Dendritic cell treated with granulocyte-macrophage colony-stimulating factor and Interleukin-4, amounts not matched to agents 40 ng/mL and 50 ng/mL, for 4 days (primary cell): ENCODE measurements around the gene FAM228B.
A peak's percentile ranks its signal among the peaks of the same experiment; 100 is the strongest.

Experiments
- H3K27ac Mint-ChIP-seq: one replicate; pipeline ENCODE4 v1.8.0; 2022; ENCODE audit warnings: mild to moderate bottlenecking, mixed read lengths
- H3K27me3 Mint-ChIP-seq: one replicate; pipeline ENCODE4 v1.8.0; 2022; ENCODE audit warnings: mild to moderate bottlenecking, mixed read lengths
- H3K36me3 Mint-ChIP-seq: one replicate; pipeline ENCODE4 v1.8.0; 2022; ENCODE audit warnings: low read depth, mixed read lengths
- H3K4me1 Mint-ChIP-seq: one replicate; pipeline ENCODE4 v1.8.0; 2022; ENCODE audit warnings: low read depth, mixed read lengths
- H3K4me3 Mint-ChIP-seq: one replicate; pipeline ENCODE4 v1.8.0; 2022; ENCODE audit warnings: mild to moderate bottlenecking, moderate library complexity, mixed read lengths
- H3K9me3 Mint-ChIP-seq: one replicate; pipeline ENCODE4 v1.8.0; 2022; ENCODE audit warnings: mixed read lengths
- intact Hi-C: fragments of 100-400 bp; cut with micrococcal nuclease; formaldehyde crosslinking; loops from one replicate; pipeline ENCODE4 v1.15.0; 2022

The FAM228B gene

DNA sequence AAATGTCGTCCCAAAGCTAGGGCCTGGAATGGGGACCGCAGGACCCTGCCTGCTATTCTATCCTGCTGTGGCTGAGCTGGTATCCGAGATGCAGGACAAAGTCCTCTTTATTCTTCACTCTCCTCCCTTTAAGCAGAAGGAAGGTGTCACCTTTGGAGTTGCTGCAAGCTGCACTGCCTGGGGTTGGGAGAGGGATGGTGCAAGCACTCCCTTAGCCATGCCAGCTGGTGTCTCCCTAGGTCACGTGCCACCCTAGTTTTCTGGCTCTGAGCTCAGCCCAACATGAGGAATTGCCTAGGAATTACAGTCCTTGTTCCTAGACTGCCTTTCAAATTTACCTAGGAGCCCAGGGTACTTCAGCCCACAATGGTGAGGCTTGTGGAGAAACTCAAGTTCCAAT, 30.2 kb downstream of the FAM228B start:
- intact Hi-C loops, result no loop called here
- no peaks in the 10 kb centered on the region for H3K27me3 Mint-ChIP-seq
- no peak overlapping the region for H3K4me3 Mint-ChIP-seq
- H3K36me3 Mint-ChIP-seq, result peaks cover 40% of the 10 kb centered on the region
- peaks cover under 1% of the 10 kb centered on the region for H3K9me3 Mint-ChIP-seq
- H3K27ac Mint-ChIP-seq, result no peak overlapping the region
- H3K4me1 Mint-ChIP-seq, result no peaks in the 10 kb centered on the region

DNA sequence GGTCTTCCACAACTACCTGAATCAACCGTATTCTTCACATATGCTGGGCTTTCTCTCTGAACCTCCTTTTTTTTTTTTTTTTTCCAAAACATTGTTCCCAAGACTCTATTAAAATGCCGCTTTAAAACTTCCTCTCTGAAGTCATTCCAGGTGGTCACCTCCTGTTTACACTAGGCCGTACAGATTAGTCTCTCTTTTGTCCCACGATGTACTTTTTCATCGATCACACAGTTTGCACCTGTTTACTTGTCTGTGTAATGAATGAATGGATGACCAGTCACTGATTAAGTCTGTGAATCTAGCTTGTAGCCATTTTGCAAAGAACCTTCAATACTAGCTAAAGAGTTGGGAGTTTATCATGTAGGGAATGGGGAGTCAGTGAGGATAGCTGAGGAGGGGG, 34.9 kb downstream of the FAM228B start:
- H3K4me1 Mint-ChIP-seq, result peaks cover 6% of the 10 kb centered on the region

DNA sequence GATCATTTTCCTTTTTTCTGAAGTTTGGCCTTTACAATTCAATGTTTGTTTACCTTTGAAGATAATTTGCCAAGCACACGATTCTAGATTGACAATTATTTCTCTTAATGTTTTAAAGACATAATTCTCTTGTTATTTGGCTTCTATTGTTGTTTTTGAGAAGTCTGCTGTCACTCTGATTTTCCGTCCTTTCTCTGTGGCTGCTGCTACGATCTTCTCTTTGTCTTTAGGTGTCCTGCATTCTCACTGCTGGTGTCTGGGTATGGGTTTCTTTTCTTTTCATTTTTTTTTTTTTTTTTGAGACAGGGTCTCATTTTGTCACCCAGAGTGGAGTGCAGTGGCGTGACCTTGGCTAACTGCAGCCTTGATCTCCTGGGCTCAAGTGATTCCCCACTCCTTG, 36.4 kb downstream of the FAM228B start:
- intact Hi-C loops, result loop anchor here (5.0 kb wide), 1 partner anchor 37 kb away; the partner anchor contains the start of genes FAM228B and PFN4
- Mint-ChIP-seq H3K27me3 (no peaks in the 10 kb centered on the region), H3K4me3 (no peak overlapping the region), H3K27ac (no peak overlapping the region), H3K9me3 (no peaks in the 10 kb centered on the region), H3K36me3 (peaks cover 33% of the 10 kb centered on the region), H3K4me1 (peaks cover 21% of the 10 kb centered on the region)

More for the DNA sequence above, 34.9 kb downstream of the FAM228B start:
- Mint-ChIP-seq H3K36me3 (peaks cover 34% of the 10 kb centered on the region), H3K27ac (no peak overlapping the region), H3K9me3 (no peaks in the 10 kb centered on the region), H3K4me3 (no peak overlapping the region), H3K27me3 (no peaks in the 10 kb centered on the region)
- intact Hi-C loops, result no loop called here

DNA sequence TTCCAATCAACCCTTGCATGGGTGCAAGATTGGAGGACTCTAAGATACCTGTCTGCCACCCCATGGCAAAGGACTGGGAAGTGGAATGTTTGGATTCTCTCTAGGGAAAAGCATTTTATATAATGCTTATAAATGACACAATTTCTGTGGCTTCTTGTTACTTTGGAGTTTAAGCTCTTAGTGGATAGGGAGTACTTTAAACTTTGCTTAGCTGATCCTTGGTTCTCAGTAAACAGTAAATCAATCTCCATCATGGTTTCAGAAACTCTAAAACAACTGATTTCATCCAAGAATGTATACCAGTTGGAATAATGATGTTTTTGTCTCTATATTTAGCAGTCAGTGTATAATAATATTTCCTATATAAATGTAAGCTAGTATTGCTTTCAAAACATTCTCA, 37.5 kb downstream of the FAM228B start:
- Mint-ChIP-seq H3K36me3 (peaks cover 33% of the 10 kb centered on the region), H3K9me3 (no peaks in the 10 kb centered on the region), H3K27me3 (no peaks in the 10 kb centered on the region), H3K4me1 (peaks cover 30% of the 10 kb centered on the region), H3K27ac (no peak overlapping the region), H3K4me3 (no peak overlapping the region)
- intact Hi-C loops, result loop anchor here (5.0 kb wide), 1 partner anchor 38 kb away; the partner anchor contains the start of genes FAM228B and PFN4

DNA sequence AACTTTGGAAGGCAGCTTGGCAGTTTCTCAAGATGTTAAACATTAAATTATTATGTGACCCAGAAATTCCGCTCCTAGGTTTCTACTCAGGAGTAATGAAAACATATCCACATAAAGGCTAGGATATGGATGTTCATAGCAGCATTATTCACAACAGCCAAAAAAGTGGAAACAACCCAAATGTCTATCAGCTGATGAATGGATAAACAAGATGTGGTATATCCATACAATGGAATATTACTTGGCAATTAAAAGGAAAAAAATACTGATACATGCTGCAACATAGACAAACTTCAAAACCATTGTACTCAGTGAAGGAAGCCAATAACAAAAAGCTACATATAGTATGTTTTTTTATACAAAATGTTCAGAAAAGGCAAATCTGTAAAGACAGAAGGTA, 39.2 kb downstream of the FAM228B start:
- intact Hi-C loops, result loop anchor here (5.0 kb wide), 1 partner anchor 40 kb away; the partner anchor contains the start of genes FAM228B and PFN4
- Mint-ChIP-seq H3K27me3 (no peaks in the 10 kb centered on the region), H3K27ac (no peak overlapping the region)

DNA sequence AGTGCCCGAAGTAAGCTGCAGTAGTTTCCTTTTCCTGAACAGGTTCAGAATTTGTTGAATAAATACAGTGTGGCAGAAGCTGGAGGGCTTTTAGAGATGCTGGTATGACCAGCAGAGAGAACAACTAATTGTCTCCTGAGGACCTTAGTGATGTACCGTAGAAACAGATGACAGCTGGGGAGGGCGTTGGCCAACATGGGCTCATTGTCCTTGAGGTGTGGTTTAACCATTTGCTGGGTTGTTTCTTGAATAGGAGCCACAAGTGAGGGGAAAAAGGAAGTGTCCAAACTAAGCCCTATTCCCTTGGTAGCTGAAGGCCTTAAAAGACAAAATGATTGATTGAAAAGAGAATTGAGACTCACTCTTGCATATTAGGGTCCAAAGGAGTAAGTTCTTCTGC, 39.9 kb downstream of the FAM228B start:
- Mint-ChIP-seq H3K27ac (no peak overlapping the region), H3K27me3 (no peaks in the 10 kb centered on the region), H3K4me3 (no peak overlapping the region), H3K36me3 (peaks cover 27% of the 10 kb centered on the region), H3K4me1 (peaks cover 36% of the 10 kb centered on the region), H3K9me3 (no peaks in the 10 kb centered on the region)
- intact Hi-C loops, result loop anchor here (5.0 kb wide), 1 partner anchor 41 kb away; the partner anchor contains the start of genes FAM228B and PFN4

More for the DNA sequence above, 39.2 kb downstream of the FAM228B start:
- Mint-ChIP-seq H3K9me3 (no peaks in the 10 kb centered on the region), H3K36me3 (peaks cover 27% of the 10 kb centered on the region), H3K4me1 (peaks cover 35% of the 10 kb centered on the region), H3K4me3 (no peak overlapping the region)

DNA sequence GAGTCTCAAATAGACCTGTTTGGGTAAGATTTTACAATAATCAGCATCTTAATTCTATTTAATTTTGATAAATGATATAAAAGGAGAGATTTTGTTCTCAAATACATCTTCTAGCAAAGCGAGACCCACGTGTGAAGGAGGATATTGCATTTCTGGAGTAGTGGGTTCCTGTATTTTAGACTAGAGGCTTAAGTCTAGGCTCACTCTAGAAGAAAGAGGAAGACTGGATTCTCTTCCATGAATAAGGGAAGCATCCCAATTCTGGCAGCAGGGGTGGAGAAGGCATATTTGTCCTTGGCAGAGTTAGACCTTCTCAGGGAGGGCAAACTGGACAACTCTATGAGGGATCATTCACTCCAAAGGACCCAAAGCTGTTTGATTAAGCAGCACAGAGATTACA, 40.3 kb downstream of the FAM228B start:
- peaks cover 40% of the 10 kb centered on the region for H3K4me1 Mint-ChIP-seq
- peak overlapping the region; percentile 40 for H3K27ac Mint-ChIP-seq
- peaks cover 27% of the 10 kb centered on the region for H3K36me3 Mint-ChIP-seq
- no peak overlapping the region for H3K4me3 Mint-ChIP-seq
- intact Hi-C loops, result loop anchor here (5.0 kb wide), 1 partner anchor 41 kb away; the partner anchor contains the start of genes FAM228B and PFN4
- H3K9me3 Mint-ChIP-seq, result no peaks in the 10 kb centered on the region
- no peaks in the 10 kb centered on the region for H3K27me3 Mint-ChIP-seq

DNA sequence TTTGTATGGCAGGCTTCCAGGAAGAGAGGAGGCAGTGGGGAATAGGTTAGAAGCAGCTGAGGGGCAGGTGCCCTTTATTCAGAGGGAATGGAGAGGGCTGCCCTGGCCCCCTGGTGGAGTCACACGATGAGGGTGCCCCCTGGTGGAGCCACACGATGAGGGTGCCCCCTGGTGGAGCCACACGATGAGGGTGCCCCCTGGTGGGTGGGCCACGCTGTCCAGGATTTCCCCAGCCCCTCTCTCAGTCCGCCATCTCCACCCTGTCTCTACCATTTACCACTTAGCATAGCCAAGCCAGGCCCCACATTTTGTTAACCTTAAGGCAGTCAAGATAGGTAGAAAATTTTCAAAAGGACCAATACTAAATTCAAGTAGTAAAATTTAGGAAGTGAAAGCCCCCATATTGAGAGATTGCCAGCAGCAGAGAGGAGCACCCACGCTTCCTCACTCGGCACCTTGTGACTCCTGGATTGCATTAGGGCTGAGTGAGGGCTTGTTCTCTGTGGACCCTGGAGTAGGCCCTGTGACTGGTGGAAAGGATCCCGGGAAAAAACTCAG, 41.2 kb downstream of the FAM228B start:
- intact Hi-C loops, result loop anchor here (5.0 kb wide), 1 partner anchor 42 kb away; the partner anchor contains the start of genes FAM228B and PFN4

DNA sequence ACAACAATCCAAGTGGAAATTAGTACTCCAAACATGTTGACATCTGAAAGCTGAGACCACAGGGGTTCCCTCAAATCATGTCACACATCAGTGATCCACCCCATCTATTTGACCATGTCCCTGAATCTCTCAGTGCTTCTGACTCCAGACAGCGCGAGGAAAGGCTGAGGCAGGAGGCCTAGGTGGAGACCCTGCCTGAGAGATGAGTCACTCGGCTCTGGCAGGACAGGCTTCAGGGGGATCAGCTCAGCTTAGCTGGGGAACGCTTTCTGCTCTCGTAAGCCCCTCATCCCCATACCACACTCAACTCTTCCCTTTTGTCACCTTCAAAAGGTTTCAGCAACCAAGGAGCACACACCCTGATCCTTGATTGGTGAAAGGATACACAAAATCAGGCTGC, 45.8 kb downstream of the FAM228B start:
- H3K4me3 Mint-ChIP-seq, result no peak overlapping the region
- no peak overlapping the region for H3K27ac Mint-ChIP-seq
- peaks cover 4% of the 10 kb centered on the region for H3K27me3 Mint-ChIP-seq
- H3K36me3 Mint-ChIP-seq, result peaks cover 4% of the 10 kb centered on the region
- intact Hi-C loops, result no loop called here
- peaks cover 33% of the 10 kb centered on the region for H3K4me1 Mint-ChIP-seq
- H3K9me3 Mint-ChIP-seq, result peaks cover 5% of the 10 kb centered on the region

More for the DNA sequence above, 41.2 kb downstream of the FAM228B start:
- Mint-ChIP-seq H3K36me3 (peaks cover 26% of the 10 kb centered on the region), H3K27ac (peak overlapping the region; percentile 70), H3K4me3 (no peak overlapping the region), H3K4me1 (peaks cover 44% of the 10 kb centered on the region), H3K27me3 (no peaks in the 10 kb centered on the region), H3K9me3 (no peaks in the 10 kb centered on the region)

DNA sequence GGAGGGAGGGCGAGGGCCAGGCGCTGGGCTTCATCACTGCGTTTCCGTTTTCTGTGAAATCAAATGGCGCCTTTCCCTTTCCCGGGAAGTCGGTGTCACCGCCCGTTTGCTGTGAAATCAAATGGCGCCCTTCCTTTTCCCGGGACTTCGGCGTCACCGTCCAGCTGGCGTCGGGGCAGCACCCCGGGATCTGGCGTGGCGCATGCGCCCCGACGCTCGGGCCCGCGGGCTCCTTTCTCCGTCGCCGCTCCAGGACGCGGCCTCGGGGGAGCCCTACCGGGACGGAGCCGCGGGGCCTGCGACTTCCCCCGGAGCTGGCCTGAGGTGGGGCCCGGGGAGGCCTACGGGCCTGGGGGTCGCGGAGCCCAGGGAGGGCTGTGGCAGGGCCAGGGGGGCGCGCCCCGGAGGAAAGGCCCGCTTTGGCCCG, 51.6 kb downstream of the FAM228B start, which contains the start of gene FAM228A:
Gene FAM228A, plus strand, starts transcription at position 203 of the 427 bp plus-strand sequence. CDS start 428 bp downstream, outside the sequence.
- Mint-ChIP-seq H3K4me1 (peaks cover 7% of the 10 kb centered on the region), H3K4me3 (peak within 1 kb of the TSS; percentile 32), H3K27ac (peak within 1 kb of the TSS; percentile 6), H3K27me3 (peaks cover 12% of the 10 kb centered on the region), H3K36me3 (peaks cover 7% of the 10 kb centered on the region), H3K9me3 (peaks cover 11% of the 10 kb centered on the region)
- intact Hi-C loops, result no loop called here

DNA sequence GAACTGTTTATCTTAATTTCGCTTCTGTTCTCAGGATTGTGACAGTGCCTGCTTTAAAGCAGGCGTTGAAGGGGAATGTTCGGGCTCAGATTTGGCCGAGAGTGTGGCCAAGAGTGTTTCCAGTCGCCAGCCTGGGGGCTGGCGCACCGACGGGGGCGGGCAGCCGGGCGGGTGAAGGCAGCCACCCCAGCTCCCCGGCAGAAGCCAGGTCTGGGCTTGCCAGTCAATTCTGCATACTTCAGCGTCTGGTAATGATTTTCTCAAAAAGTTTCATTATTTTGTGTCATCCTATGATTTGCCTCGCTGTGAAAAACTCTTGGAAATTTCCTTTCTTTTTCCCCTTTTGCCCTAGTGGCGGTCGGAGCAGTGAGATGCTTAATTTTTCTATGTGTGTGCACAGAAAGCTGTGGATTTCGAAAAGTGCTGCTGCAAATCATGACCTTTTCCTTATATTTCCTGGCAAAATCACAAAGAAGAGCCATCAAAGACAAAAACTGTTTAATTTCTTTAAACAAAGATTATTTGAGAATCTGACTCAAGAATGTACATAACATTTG, 52.4 kb downstream of the FAM228B start:
- Mint-ChIP-seq H3K27ac (no peak overlapping the region), H3K9me3 (peaks cover 11% of the 10 kb centered on the region), H3K27me3 (peaks cover 12% of the 10 kb centered on the region), H3K36me3 (peaks cover 7% of the 10 kb centered on the region), H3K4me3 (no peak overlapping the region), H3K4me1 (peaks cover 7% of the 10 kb centered on the region)
- intact Hi-C loops, result no loop called here

DNA sequence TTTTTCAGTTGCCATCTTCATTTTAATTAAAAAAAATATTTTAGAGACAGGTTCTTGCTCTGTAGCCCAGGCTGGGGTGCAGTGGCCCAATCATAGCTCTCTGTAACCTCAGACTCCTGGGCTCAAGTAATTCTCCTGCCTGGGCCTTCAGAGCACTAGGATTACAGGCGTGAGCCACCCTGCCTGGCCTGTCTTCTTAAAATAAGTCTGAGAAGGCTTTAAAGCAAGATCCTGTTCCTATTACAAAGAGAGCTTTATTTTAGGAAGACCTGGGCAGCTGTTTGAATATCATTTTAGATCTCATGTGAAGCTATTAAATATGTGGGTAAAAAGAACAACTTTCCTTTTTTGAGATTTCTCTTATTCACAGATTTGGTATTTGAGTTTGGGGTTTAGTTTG, 53.1 kb downstream of the FAM228B start:
- intact Hi-C loops, result no loop called here
- H3K36me3 Mint-ChIP-seq, result peaks cover 7% of the 10 kb centered on the region
- no peak overlapping the region for H3K4me3 Mint-ChIP-seq
- H3K27ac Mint-ChIP-seq, result no peak overlapping the region
- peaks cover 7% of the 10 kb centered on the region for H3K4me1 Mint-ChIP-seq
- peaks cover 12% of the 10 kb centered on the region for H3K27me3 Mint-ChIP-seq
- peaks cover 11% of the 10 kb centered on the region for H3K9me3 Mint-ChIP-seq

DNA sequence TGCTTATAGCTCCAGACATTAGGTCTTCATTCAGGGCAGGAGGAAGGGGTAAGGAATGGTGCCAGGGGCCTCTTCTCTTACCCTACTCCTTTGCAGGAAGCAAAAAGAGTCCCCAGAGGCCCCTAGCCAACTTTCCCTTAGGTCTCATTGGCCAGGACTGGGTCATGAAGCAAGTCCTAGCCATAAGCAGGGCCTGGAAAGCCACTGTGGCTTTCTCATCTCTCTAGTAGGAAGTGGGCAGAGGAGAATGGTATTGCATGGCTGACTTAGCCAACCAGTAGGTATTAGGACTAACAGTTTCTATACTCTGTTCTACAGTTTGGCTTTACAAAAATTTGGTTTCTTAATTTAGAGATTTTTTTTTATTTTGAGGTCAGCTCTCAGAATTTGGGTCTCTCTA, 56.4 kb downstream of the FAM228B start:
- Mint-ChIP-seq H3K27me3 (peaks cover 4% of the 10 kb centered on the region), H3K36me3 (no peaks in the 10 kb centered on the region), H3K4me3 (no peak overlapping the region), H3K4me1 (no peaks in the 10 kb centered on the region), H3K27ac (no peak overlapping the region), H3K9me3 (no peaks in the 10 kb centered on the region)
- intact Hi-C loops, result no loop called here

DNA sequence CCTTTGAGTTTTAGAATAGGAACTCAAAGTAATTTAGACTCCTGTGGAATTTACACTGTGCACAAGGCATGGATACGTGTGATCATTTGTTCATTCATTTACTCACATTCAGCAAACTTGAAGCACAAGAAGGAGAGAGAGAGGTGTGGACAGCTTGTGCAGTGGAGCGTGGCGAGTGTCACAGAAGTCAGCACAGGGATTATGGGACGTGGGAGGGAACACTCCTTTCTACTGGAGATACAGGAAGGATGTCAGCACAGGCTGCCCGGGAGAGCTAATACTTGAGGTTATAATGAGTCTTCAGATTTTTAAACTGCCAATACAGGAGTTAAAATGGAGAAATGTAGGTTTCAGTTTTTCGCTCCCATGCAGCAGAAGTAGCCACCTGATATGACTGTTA, 58.6 kb downstream of the FAM228B start:
- H3K9me3 Mint-ChIP-seq, result no peaks in the 10 kb centered on the region
- intact Hi-C loops, result no loop called here
- no peaks in the 10 kb centered on the region for H3K4me1 Mint-ChIP-seq
- no peak overlapping the region for H3K4me3 Mint-ChIP-seq
- H3K27me3 Mint-ChIP-seq, result no peaks in the 10 kb centered on the region
- no peaks in the 10 kb centered on the region for H3K36me3 Mint-ChIP-seq
- H3K27ac Mint-ChIP-seq, result no peak overlapping the region
